Activated naive CD8-positive, alpha-beta T cell treated with anti-CD3 and anti-CD28 coated beads, Interleukin-2, amount 50 U/mL, for 16 hours (primary cell): ENCODE results near the gene L3MBTL3.

Experiments
- DNase-seq: peaks from one replicate; pipeline ENCODE4 v3.0.0-alpha.2; 2020; ENCODE audit warnings: low read depth, low spot score

L3MBTL3 gene

DNA sequence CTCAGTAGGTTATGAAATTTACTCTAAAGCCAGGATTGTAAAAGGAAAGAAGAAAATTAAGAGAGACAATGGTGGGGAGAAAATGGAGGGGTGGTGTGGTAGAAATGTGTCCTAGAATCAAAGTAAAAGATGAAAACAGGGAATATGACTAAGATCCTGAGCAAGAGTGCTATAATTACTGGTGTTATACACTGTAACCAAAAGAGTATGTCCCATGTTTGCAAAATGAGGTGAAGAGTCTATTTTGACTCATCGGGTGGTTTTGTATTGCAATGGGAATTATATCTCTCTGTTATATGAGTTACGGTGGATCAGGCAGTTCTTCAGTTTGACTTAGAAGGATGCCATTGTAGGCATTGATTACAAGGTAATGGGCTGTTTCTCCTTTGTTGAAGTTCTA is 8.5 kb downstream of the L3MBTL3 start:
- no peak for DNase-seq

DNA sequence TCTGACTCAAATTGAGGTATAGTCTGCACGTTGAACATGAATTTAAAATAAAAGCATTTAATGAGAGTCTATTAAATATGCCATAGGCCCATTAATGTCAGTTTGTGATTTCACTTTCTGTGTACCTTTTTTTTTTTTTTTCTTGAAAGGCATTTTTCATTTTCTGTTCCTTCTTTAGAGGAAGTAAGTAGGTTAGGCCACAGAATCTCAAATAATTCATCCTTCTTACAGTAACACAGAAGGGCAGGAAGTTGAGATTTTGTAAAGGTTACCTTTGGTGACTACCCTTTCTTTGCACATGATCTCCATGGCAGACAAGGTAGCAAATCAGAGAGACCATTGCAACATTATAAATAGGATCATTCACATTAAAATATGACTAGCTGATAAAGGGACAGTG is 9.6 kb downstream of the L3MBTL3 start:
- no peak for DNase-seq

DNA sequence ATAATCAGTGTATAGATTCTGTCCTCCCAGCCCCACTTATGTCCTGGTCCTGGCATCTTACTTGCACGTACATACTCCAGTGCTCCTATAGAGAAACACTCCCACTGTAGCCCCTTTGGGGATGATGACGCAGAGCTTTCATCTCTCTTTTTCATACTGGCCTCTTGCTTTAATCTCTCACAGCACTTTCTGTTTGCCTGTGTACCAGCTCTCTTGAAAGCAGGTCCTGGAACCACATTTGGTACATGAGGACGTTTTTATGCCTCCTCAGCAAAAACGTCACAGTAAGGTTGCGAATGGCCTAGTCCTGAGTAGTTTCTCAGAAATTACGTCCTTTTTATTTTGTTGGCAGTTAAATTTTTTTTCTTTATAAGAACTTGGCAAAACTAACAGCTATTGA is 10.8 kb downstream of the L3MBTL3 start:
- DNase-seq, result no peak

- no peak for DNase-seq
Measured at GRCh38 chr6:130032758-130033340, 14.5 kb downstream of the L3MBTL3 start.

DNA sequence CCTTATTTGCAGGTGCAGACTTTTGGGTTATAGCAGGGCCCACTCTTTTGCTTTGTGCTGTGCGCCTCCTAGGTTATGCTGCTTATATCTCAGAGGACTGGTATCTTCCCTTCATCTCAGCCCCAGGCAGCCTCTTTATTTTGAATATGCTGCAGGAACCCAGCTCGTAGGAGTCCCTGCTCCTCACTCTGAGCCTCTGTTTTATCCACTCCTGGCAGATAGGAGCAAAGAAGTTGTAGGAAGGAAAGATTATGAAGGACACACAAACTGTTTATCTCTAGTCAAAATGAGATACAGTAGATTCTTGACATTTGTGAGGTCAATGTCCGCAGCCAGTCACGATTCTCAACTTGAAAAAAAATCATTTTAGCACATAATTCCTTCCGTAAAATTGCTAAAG is 15.6 kb downstream of the L3MBTL3 start:
- DNase-seq, result no peak

DNA sequence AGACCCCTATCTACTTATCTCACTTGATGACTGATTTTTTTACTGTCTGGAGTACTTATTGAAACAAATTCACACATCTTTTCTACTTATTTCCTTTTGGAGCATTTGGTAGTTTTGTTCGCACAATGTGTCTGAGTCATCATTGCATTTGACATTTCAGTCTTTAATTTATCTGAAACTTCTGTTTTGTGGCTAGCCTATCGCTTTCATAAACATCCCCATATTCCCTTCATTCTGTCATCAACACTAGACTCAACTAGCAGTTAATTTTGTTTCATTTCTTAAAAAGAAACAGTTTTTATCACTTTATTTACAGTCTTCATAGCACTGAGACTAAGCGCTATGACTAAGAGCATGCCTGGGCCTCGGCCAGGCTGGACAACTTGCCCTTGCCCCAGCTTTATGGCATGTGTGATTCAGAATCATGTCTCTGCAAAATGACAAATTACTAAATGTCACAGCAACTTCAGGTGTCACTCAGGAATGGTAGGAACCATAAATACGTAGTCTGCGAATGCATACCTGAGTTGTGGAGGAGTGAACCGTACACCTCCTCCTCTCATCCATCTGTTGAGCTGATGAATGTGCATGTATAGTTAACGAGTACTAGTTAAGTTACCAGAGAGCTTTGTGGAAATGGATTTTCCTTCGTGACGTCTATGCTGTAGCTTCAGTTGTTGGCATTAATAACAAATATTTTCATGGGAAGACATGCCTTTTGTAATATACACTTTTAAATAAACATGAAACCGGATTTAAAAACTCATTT is 16.2 kb downstream of the L3MBTL3 start:
- DNase-seq, result peak; percentile 19

- DNase-seq, result no peak
Measured at GRCh38 chr6:130035211-130035610, 16.8 kb downstream of the L3MBTL3 start.

- no peak for DNase-seq
Measured at GRCh38 chr6:130037207-130037811, 18.9 kb downstream of the L3MBTL3 start.

DNA sequence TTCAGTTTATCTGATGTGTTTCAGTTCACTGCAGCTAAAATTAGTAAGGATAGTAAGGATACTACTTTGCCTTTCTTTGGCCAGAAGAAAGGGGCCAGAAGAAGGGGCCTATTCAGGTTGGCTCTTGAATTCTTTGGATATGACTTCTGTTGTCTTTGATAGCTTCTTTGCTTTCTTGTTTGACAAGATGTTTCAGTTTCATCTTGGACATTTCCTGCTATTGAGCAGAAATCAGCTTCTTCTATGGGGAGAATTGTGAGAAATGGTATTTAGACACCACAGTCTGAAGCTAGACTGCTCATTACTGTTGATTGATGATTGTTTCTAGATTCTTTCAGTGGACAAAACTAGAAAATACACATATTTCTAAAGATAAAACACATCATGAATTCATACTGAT is 23.2 kb downstream of the L3MBTL3 start:
- DNase-seq, result no peak

GRCh38 chr6:130043344-130043743 is 25.0 kb downstream of the L3MBTL3 start:
- no peak for DNase-seq

DNA sequence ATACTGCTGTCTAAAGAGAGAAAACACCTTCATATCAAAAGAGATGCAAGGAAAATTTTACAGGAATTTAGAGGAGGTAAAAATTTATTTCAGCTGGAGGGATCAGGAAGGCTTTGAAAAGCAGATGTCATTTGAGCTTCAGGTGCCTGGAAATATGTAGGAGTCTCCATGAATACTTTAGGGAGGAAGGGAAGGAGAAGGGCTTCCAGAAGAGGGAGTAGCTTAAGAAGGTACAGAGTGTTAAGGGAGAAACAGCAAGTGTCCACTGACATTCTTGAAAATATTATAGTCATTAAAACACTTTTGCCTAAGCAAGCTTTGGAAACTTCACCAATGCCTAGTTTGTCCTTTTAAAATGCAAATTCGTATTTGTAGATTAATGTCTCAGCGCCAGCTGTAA is 27.2 kb downstream of the L3MBTL3 start:
- no peak for DNase-seq

DNA sequence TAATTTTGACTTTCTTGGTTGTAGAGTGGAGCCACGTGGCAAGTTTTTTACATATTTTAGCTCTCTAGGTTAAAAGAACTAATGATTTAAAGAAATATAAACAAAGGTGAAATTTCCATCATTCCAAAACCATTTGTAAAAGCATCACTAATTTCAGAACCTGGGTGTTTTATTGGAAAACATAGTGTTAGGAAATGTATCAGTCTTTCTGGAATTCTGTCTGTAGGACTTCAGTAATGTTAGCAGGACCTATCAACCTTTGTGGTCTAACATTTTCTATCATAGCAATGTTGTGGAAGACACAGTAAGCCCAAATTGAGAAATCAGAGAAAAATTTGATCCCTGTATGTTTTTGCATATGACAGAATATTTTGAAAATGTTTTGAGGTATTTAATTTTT is 28.3 kb downstream of the L3MBTL3 start:
- no peak for DNase-seq

GRCh38 chr6:130047088-130047995 is 29.0 kb downstream of the L3MBTL3 start:
- no peak for DNase-seq

DNA sequence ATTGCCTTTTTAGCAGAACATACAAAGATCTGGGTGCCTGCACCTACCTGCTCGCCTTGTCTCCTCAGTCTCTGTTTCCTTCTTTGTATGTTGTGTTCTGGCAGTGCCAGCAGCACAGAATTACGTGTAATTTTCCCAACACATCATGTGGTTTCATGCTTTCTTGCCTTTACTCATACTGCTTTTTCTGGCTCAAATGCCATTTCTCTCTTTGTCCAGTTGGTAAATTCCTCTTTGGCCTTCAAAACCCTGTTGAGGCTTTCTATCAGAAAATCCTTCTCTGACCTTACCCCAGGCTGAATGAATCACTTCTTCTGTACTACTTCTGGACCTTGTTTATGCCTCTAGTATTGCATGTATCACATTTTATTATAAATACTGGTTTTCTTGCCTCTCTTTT is 31.8 kb downstream of the L3MBTL3 start:
- DNase-seq, result no peak

GRCh38 chr6:130054725-130055124 is 36.3 kb downstream of the L3MBTL3 start:
- DNase-seq, result no peak

DNA sequence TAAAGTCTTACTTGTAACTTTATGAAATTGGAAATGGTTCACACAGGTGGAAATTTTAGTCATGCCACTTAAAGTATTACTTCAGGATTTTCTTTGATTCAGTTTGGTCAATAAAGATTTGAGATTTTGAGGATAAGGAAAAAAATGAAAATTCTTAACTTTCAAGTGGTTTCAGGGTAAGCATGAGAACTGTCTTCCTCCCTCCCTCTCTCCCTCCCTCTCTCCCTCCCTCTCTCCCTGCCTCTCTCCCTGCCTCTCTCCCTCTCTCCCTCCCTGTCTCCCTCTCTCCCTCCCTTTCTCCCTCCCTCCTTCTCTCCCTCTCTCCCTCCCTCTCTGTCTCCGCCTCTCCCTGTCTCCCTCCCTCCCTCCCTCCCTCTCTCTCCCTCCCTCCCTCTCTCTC is 36.9 kb downstream of the L3MBTL3 start:
- DNase-seq, result no peak

GRCh38 chr6:130057495-130057894 is 39.1 kb downstream of the L3MBTL3 start:
- DNase-seq, result no peak

DNA sequence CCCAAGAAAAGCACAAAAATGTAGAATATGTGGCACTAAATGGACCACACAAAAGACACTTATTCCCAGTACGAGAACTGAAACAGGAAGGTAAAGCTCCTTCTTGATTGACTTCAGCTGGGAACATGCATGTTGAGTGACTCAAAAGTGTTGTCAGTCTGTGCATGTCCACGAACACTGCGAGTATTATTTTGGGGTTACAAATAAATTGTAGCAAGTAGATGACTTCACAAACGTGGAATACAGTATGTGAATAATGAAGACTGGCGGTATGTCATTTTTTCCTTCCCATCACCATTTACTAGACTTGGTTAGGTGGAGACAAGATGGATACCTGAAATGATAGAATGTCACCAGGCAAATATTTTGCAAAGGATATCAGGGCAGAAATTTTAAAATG is 45.4 kb downstream of the L3MBTL3 start:
- DNase-seq, result no peak

GRCh38 chr6:130065609-130066156 is 47.3 kb downstream of the L3MBTL3 start:
- no peak for DNase-seq

DNA sequence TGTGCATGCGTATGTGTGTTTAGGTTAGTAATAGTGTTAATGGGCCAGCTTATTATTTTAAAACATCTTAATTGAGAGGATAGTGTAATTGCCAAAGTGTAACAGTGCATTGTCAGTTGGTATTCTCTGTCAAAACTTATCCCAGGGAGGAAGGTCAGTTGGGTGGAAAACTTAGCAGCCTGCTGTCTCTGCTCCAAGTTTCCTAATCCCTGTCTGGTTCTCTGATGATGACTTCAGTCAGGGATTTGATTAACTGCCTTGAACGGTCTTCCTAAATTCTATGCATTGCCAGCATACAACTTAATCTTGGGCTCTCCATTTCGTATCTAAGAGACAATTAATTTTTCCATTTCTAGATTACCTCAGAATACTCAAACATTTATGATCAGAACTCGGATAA is 51.1 kb downstream of the L3MBTL3 start:
- DNase-seq, result no peak

DNA sequence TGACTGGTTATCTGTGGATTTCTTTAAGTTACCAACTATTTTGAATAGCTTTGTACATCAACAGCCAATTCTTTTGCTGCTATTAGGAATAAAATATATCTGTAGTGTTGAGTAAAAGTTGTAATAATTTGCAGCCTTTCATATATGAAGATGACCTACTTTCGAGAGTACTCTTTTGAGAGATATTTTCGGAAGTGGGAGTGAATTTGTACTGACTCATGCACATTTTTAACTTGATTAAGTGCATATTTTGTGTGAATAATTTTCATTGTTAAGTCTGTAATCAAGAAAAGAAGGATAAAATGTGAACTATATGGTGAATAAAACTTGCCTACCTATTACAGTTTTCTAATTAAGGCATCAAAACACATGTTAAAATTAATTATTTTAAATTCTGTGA is 51.9 kb downstream of the L3MBTL3 start:
- no peak for DNase-seq

- no peak for DNase-seq
Measured at GRCh38 chr6:130070792-130071191, 52.4 kb downstream of the L3MBTL3 start.
